ENCODE results near the gene NRXN3.

NRXN3 gene

GRCh38 chr14:79698298-79698711 lies 1528.1 kb downstream of the NRXN3 start:
- no peak for DNase-seq (ENCODE audit: low read depth)

DNA sequence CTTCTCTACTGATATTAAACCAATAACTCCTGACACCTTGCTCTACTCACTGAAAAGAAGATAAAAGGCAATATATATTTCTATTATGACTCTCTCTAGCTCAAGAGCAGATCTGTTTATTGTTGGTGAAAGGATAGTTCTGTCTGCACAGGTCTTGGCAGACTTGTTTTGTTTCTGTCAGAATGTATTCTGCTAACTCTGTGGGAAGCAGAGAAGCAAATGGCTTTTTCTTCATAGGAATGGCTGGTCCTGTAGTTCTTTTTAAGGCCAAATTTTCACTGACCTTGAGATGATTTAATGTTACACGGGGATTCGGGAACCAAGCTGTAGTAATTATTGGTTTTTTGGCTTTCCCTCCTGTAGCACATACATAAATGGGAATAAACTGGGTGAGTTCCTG lies 1529.0 kb downstream of the NRXN3 start:
- DNase-seq (ENCODE audit: low read depth) = no peak

- no peak for DNase-seq (ENCODE audit: low read depth)
These were observed 1531.2 kb downstream of the NRXN3 start for GRCh38 chr14:79701371-79701770.

GRCh38 chr14:79702197-79702596 lies 1532.0 kb downstream of the NRXN3 start:
- no peak for DNase-seq (ENCODE audit: low read depth)

- DNase-seq (ENCODE audit: low read depth) = no peak
These were observed 1533.0 kb downstream of the NRXN3 start for GRCh38 chr14:79703209-79703608.

DNA sequence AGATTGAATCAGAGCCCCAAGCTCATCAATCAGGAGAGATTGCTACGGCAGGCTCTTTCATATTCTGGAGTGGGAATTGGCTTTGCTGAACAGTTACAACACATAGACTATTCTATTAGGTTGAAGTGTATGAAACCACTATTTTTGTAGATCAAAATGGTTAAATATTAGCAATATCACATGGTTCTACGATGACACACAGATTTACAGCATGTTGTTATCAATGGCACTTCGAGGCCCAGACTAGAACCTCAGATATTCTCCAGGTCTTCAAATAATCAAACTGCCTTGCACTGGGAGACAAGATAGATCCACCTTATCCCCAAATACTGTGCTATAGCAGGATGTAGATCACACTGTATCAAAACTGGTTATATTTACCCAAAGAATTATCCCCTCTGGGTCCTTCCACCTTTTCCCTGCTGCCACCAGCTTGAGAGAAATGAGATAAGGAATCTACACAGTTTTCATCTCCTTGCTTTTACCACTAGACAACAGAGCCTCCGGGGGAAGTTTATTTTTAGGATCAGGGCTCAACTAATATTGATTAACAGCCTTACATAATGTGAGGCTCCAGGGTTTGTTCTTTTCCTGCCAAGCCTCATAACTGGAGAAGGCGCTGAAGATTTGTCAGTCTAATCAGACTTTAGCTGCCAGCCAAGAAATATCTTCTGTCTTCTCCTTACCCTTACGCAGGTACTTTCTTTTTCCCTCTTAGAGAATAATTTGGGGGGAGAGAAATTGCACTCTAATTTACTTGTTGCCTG lies 1534.1 kb downstream of the NRXN3 start:
- DNase-seq (ENCODE audit: low read depth) = no peak

DNA sequence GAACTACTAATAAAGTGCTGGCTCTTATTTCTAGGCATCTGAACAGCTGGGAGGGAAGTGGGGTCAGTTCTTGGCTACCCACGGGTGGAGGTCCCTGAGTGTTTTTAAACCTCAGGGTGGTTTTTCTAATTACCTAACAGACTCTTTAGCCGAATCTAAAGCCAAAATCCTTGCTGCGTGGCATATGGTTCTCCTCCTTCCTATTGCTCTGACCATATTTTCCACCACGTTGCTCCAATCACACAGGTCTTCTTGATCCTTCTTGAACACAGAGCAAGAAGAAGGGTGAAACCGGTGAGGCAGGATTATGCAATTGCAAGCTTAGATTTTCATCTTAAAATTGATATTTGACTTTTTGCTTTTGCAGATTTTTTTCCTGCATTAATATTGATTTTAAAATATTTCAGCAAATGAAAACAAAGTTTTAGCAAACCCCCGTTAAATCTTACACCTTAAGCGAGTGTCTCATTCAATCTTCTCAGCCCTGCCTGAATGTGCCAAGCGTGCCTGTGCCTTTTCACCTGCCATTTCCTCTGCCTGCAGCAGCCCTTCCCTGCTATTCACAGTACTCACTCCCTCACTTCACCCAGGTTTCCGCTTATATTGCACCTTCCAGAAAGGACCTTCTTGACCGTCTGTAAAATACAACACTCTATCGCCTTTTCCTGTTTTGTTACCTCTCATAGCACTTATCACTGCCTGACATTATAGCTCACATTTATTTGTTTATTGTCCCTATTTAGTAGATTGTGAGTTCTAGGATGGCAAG lies 1535.1 kb downstream of the NRXN3 start:
- no peak for DNase-seq (ENCODE audit: low read depth)

DNA sequence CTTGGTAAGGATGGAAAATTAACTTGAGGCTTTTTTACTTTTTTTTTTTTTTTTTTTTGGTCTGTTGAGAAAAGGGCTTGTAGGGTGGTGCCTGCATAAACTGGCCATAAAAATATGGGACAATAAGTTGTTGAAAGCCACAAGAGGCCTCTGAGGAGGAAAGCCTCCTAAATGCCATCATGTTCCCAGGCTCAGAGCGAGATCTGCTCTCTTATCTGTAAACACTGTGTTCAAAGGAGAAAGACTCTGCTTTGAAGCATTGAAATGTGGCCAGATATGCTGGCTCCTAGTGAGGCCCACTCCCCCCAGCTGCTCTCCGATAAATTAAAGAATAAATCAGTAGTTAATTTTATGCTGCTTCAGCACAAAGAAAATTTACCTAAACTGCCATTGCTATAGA lies 1536.2 kb downstream of the NRXN3 start:
- no peak for DNase-seq (ENCODE audit: low read depth)

- no peak for DNase-seq (ENCODE audit: low read depth)
These were observed 1538.5 kb downstream of the NRXN3 start for GRCh38 chr14:79708426-79709388.

DNA sequence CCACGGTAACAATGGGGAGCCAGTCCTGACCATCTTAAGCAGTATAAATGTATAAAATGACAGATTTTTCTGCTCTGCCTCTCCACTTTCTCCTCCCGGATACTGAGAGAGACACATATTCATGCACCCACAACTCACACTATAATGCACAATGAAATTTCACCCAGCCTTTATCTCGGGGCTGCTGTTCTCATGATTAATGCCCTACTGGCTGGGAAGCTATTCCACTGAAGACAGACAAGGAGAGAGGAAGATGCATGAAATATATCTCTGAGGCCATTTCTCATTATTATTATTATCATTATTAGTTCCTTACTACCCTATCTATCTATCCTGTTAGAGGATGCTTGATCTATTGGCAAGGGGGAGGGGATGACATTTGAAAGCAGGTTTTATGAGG lies 1539.4 kb downstream of the NRXN3 start:
- no peak for DNase-seq (ENCODE audit: low read depth)

DNA sequence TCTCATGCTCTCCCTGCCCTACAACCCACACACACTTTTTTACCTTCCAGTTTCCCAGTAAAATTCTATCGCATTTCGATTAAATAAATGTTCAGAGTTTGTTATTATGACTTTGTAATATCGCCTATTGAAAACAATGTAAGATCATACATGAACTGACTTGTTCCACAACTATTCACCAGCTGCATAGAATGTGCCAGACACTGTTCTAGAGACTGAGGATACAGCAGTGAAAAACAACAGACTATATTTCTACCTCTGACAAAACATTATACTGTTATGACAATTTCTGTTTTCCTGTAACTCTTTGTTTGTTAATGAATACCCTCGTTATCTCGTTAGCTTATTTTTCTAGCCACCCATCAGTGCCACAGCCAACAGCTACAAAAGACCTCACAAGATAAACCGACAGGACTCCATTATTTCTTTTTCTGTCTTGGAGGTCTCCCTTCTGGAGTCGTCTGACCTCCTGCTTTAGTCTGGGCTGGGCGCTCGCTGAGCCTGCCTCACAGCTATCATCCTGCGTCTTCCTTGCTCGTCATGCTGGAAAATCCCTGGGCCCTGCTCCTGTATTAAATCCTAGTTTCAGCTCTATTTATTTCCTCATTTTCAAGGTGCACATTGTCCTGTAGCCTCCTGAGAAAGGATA lies 1542.3 kb downstream of the NRXN3 start:
- no peak for DNase-seq (ENCODE audit: low read depth)

DNA sequence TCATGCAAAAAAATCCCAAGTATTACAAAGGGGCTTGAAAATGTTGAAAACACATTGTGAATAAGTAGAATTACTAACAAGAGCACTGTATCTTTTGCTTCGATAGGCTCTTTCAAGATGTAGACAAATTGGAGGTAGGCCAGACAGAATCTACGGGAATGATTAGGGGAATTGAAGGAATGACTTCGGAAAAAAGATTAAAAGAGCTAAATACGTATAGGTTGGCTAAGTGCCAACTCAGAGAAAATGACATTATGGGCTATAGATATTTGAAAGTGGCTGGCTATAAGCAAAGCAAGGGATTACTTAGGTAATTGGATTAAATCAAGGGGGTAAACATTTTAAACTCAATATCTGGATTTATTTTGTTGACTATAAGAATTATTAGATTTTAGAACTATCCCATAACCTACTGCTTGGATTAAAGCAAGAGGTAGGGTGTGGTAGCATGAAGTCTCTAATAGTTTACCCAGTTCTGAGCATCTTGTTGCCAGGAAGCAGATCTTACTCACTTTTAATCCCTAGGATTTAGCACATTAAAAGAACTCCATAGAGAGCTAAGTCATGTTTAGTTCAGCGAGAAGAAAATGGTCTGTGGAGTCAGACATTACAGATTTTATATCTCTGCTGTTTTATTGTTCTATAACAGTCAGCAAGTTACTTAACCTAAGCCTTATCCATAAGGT lies 1551.4 kb downstream of the NRXN3 start:
- DNase-seq (ENCODE audit: low read depth) = no peak

GRCh38 chr14:79724934-79725717 lies 1555.0 kb downstream of the NRXN3 start:
- no peak for DNase-seq (ENCODE audit: low read depth)

- DNase-seq (ENCODE audit: low read depth) = no peak
These were observed 1557.7 kb downstream of the NRXN3 start for GRCh38 chr14:79727900-79728299.

DNA sequence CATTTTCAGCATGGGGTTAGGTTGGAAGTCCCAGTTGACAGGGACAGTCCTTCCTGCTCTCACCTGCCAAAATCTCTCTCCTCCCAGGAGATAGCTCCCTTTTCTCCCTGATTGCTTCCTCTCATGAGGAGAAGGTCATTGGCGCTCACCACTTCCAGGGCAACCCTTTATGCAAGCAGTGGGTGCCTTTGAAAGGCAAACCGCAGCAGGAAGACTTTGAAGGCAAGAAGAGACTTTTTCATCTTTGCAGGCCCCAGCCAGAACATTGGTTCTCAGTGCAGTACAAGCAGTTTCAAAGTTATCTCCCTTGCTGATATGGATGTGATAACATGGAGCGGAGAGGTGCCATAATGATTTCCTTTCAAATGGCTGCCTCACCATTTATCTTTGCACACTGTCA lies 1558.2 kb downstream of the NRXN3 start:
- DNase-seq (ENCODE audit: low read depth) = no peak

GRCh38 chr14:79729731-79730130 lies 1559.6 kb downstream of the NRXN3 start:
- no peak for DNase-seq (ENCODE audit: low read depth)

DNA sequence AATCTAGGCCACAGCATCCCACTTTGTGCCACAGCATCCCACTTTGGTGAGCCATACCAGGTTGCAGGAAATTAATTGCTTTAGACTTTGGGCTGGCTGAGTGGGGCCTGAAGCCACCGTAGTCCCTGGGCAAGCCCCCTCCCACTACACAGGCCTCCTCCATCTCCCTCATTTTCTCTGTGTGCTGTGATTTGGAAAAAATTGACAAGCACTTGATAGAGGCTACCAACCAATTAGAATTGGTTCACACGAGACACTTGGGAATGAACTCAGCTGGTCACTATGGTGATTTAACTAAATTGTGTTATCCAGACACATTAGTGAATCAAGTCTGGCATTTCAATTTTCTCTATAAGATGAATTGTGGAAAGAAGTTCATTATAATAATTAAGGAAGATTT lies 1560.0 kb downstream of the NRXN3 start:
- DNase-seq (ENCODE audit: low read depth) = no peak

- no peak for DNase-seq (ENCODE audit: low read depth)
These were observed 1560.8 kb downstream of the NRXN3 start for GRCh38 chr14:79730953-79731352.

DNA sequence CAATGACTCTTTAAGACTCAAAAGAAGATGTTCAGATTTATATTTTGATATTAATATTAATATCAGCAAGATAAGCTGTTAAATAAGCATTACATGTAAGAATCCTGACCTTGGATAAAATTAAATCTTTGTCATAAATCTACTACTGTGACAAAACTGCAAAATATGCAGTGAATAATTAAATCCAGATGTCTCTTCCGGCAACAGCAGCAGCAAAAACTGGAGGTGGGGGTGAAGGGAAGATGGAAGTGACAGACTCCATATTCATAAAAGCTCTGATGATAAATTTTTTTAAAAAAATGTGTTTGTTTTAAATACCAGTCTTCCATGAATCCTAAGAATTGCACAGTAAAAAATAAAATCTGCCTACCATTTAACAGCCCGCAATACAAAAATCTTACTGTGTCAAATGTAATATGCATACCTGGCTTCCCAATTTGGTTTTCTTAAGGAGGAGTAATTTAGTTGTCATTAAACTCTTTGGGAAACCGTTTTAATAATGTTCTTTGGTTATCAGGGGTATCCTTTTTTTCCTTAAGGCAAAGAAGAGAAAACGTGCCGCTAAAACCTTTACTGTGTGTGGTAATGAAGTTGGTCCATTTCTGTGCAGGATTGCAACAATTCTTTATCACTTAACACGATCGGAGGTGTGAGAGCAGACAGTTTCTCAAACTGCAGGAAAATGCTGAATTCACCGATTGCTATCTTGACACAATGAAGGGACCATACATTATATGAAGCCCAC lies 1562.9 kb downstream of the NRXN3 start:
- no peak for DNase-seq (ENCODE audit: low read depth)

DNA sequence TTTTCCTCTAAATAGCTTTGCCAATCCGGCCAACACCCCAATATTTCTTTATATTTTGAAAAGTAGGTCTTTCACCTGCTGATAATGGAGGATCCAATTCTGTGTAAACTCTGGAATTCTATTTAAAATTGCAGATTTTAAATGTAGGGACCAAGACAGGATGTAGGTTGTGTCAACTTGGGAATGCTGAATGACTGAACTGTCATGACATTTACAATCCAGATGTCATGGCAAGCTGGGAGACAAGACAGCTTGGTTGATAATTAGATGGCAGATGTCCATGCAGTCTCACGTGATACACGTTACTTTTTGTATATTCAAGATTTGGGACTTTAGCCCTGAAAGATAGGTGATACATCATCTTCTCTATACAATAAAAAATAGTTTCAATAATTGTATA lies 1564.0 kb downstream of the NRXN3 start:
- DNase-seq (ENCODE audit: low read depth) = no peak

Measured in activated gamma-delta T cell treated with anti-CD3 and anti-CD28 coated beads, Interleukin-2, amount 50 U/mL, for 16 hours (primary cell).